H9 (cell line): ENCODE results near the gene TSSK6. TPM values are rescaled to one million over a fixed set of nuclear protein-coding genes. Genes with fewer than 3 reads are reported as not detected.

ENCODE experiments used
- DNase-seq: peaks from one replicate; pipeline ENCODE4 v3.0.0-alpha.2; 2017
- H2AFZ ChIP-seq: one replicate; pipeline ENCODE4 v1.6.1; 2013; ENCODE audit warnings: mild to moderate bottlenecking, low read length, control low read depth, moderate library complexity
- H2AK5ac ChIP-seq: 2 replicates; pipeline ENCODE4 v1.6.1; 2013; ENCODE audit warnings: low read length, control low read depth, mixed read lengths; ENCODE audit not compliant: insufficient read length
- H2BK120ac ChIP-seq: one replicate; pipeline ENCODE4 v1.6.1; 2013; ENCODE audit warnings: low read depth, mild to moderate bottlenecking, low read length, control low read depth, inconsistent platforms; ENCODE audit not compliant: poor library complexity, severe bottlenecking
- H2BK12ac ChIP-seq: 2 replicates; pipeline ENCODE4 v1.6.1; 2013; ENCODE audit warnings: low read length, control low read depth, mixed read lengths, low read depth; ENCODE audit not compliant: insufficient read length
- H2BK15ac ChIP-seq: 2 replicates; pipeline ENCODE4 v1.6.1; 2013; ENCODE audit warnings: low read depth, low read length, control low read depth
- H2BK20ac ChIP-seq: one replicate; pipeline ENCODE4 v1.6.1; 2013; ENCODE audit warnings: low read depth, mild to moderate bottlenecking, low read length, control low read depth, inconsistent platforms; ENCODE audit not compliant: poor library complexity, severe bottlenecking
- H2BK5ac ChIP-seq: 2 replicates; pipeline ENCODE4 v1.6.1; 2013; ENCODE audit warnings: low read length, control low read depth, mixed read lengths; ENCODE audit not compliant: insufficient read length
- H3K14ac ChIP-seq: 2 replicates; pipeline ENCODE4 v1.6.1; 2013; ENCODE audit warnings: low read length, control low read depth; ENCODE audit not compliant: insufficient read depth
- H3K18ac ChIP-seq: 2 replicates; pipeline ENCODE4 v1.6.1; 2013; ENCODE audit warnings: low read depth, mild to moderate bottlenecking, mixed read lengths, low read length, control low read depth; ENCODE audit not compliant: insufficient read length
- H3K23ac ChIP-seq: 2 replicates; pipeline ENCODE4 v1.6.1; 2013; ENCODE audit warnings: low read length, control low read depth, mixed read lengths, low read depth; ENCODE audit not compliant: insufficient read length
- H3K23me2 ChIP-seq: 2 replicates; pipeline ENCODE4 v1.6.1; 2013; ENCODE audit warnings: low read depth, mild to moderate bottlenecking, mixed read lengths, low read length, control low read depth; ENCODE audit not compliant: insufficient read length, poor library complexity, severe bottlenecking
- H3K27ac ChIP-seq: 2 replicates; pipeline ENCODE4 v1.5.1; 2013; ENCODE audit warnings: low read length, control low read depth, mixed read lengths, low read depth; ENCODE audit not compliant: insufficient read length
- H3K27me3 ChIP-seq: 2 replicates; pipeline ENCODE4 v1.6.1; 2013; ENCODE audit warnings: low read length, control low read depth, inconsistent platforms; ENCODE audit not compliant: insufficient read depth
- H3K4ac ChIP-seq: 2 replicates; pipeline ENCODE4 v1.6.1; 2013; ENCODE audit warnings: low read depth, mild to moderate bottlenecking, control low read depth, inconsistent platforms, low read length, moderate library complexity
- H3K4me1 ChIP-seq: 2 replicates; pipeline ENCODE4 v1.6.1; 2013; ENCODE audit warnings: low read length, control low read depth, inconsistent platforms; ENCODE audit not compliant: insufficient read depth
- H3K4me2 ChIP-seq: 2 replicates; pipeline ENCODE4 v1.6.1; 2013; ENCODE audit warnings: low read length, control low read depth, mixed read lengths; ENCODE audit not compliant: insufficient read length, insufficient read depth
- H3K56ac ChIP-seq: 2 replicates; pipeline ENCODE4 v1.6.1; 2013; ENCODE audit warnings: low read depth, mild to moderate bottlenecking, mixed read lengths, low read length, control low read depth; ENCODE audit not compliant: insufficient read length
- H3K79me1 ChIP-seq: 2 replicates; pipeline ENCODE4 v1.6.1; 2013; ENCODE audit warnings: low read depth, mild to moderate bottlenecking, moderate library complexity, low read length, control low read depth, inconsistent platforms; ENCODE audit not compliant: insufficient read depth, poor library complexity, severe bottlenecking
- H3K79me2 ChIP-seq: 2 replicates; pipeline ENCODE4 v1.6.1; 2013; ENCODE audit warnings: low read length, control low read depth, inconsistent platforms; ENCODE audit not compliant: insufficient read depth
- H3K9ac ChIP-seq: 2 replicates; pipeline ENCODE4 v1.6.1; 2013; ENCODE audit warnings: low read length, control low read depth, mixed read lengths; ENCODE audit not compliant: insufficient read length; ENCODE audit errors: extremely low read depth
- H3K9me3 ChIP-seq: one replicate; pipeline ENCODE4 v1.6.1; 2013; ENCODE audit warnings: low read depth, low read length, inconsistent platforms; ENCODE audit not compliant: control insufficient read depth
- H3T11ph ChIP-seq: one replicate; pipeline ENCODE4 v1.6.1; 2013; ENCODE audit warnings: mild to moderate bottlenecking, low read length, control low read depth, inconsistent platforms
- H4K20me1 ChIP-seq: one replicate; pipeline ENCODE4 v1.6.1; 2013; ENCODE audit not compliant: control insufficient read depth, insufficient read length, insufficient read depth
- H4K5ac ChIP-seq: 2 replicates; pipeline ENCODE4 v1.6.1; 2013; ENCODE audit warnings: low read depth, mild to moderate bottlenecking, mixed read lengths, low read length, control low read depth; ENCODE audit not compliant: insufficient read length
- H4K8ac ChIP-seq: replicated peaks from 2 replicates; pipeline ENCODE4 v1.6.1; 2013; ENCODE audit warnings: low read length, control low read depth, mixed read lengths, low read depth; ENCODE audit not compliant: insufficient read length
- H4K91ac ChIP-seq: 2 replicates; pipeline ENCODE4 v1.6.1; 2013; ENCODE audit warnings: low read depth, mild to moderate bottlenecking, moderate library complexity, mixed read lengths, low read length, control low read depth; ENCODE audit not compliant: insufficient read length
- H3K27ac Mint-ChIP-seq, 3 experiments: 2 replicates in 2 of 3; 3 replicates in 1 of 3; pipeline ENCODE4 v1.8.0; 2020 to 2021; ENCODE audit warnings: mixed read lengths in 3 of 3, mild to moderate bottlenecking in 1 of 3, moderate library complexity in 1 of 3
- H3K27me3 Mint-ChIP-seq: 2 replicates; pipeline ENCODE4 v1.8.0; 2021; ENCODE audit warnings: low read depth, mild to moderate bottlenecking, moderate library complexity, mixed read lengths
- H3K36me3 Mint-ChIP-seq, 3 experiments: 2 replicates in 2 of 3; 3 replicates in 1 of 3; pipeline ENCODE4 v1.8.0; 2020 to 2021; ENCODE audit warnings: low read depth in 3 of 3, mixed read lengths in 3 of 3; ENCODE audit not compliant: insufficient read depth in 1 of 3
- H3K4me1 Mint-ChIP-seq, 2 experiments: 2 replicates each; pipeline ENCODE4 v1.8.0; 2020; ENCODE audit warnings: mixed read lengths in 2 of 2
- H3K4me3 Mint-ChIP-seq, 2 experiments: 2 replicates in 1 of 2; 3 replicates in 1 of 2; pipeline ENCODE4 v1.8.0; 2020 to 2021; ENCODE audit warnings: mild to moderate bottlenecking in 2 of 2, mixed read lengths in 2 of 2, moderate library complexity in 1 of 2
- H3K9me3 Mint-ChIP-seq, 2 experiments: 2 replicates in 1 of 2; 3 replicates in 1 of 2; pipeline ENCODE4 v1.8.0; 2020; ENCODE audit warnings: mild to moderate bottlenecking in 2 of 2, mixed read lengths in 2 of 2, moderate library complexity in 1 of 2
- WGBS: extraction: QIAGEN DNeasy Blood & Tissue Kit; methylation state at CpG from one replicate; pipeline ENCODE4 v1.1.7; 2013; ENCODE audit warnings: missing lambda C conversion rate, low lambda C conversion rate, mixed read lengths; ENCODE audit not compliant: insufficient read length; ENCODE audit errors: extremely low coverage; 5-methylcytosine and 5-hydroxymethylcytosine counted together
- total RNA-seq: library from RNA; stranded (reverse); gene quantifications from 2 replicates; pipeline ENCODE4 v1.2.1, GENCODE V29; 2021
- TF ChIP-seq, protein P1 (sequence below): fragments of 200-600 bp; sonication (generic); conservative IDR thresholded peaks from 3 replicates; pipeline ENCODE4 v1.8.0; 2021; ENCODE audit warnings: antibody characterized with exemption, mild to moderate bottlenecking

The TSSK6 gene
- total RNA-seq, 1 experiment from 2014 or later: 2.6 TPM

DNA sequence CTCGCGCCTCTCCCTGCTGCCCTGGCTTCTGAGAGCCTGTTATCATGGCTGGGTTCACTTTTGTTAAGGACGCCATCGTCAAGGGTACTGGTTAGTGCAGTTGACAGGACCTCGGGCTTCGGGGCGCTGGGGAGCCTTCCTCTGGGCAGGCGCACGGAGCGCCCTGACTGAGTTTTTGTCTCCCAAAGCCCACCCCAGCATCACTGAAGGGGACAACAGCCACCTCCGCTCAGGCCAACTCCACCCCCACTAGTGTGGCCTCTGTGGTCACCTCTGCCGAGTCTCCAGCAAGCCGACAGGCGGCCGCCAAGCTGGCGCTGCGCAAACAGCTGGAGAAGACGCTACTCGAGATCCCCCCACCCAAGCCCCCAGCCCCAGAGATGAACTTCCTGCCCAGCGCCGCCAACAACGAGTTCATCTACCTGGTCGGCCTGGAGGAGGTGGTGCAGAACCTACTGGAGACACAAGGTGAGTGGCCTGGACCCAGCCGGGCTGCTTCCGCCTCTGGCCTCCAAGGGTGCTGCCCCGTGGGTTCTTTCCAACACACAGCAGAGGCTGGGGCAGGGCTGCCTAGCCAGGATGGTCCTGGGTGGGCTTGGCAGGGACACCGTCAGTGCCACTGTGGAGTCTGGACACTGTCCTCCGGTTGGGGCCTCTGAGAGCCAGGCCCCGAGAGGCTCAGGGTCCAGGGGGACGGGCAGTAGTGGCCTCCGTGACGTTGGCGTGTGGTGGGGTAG, 16.9 kb downstream of the TSSK6 start:
- Mint-ChIP-seq H3K9me3 (no peaks in the 10 kb centered on the region), H3K36me3 (peaks cover 47 to 91% (median 87%) of the 10 kb centered on the region in 3 experiments), H3K4me1 (peaks cover 2 to 4% of the 10 kb centered on the region in 2 experiments; a peak in 1 of 4 replicates), H3K27me3 (no peaks in the 10 kb centered on the region; the same call in 1 of the 2 replicates), H3K27ac (no peak overlapping the region; a peak in 1 of 7 replicates), H3K4me3 (no peak overlapping the region)
- Histone ChIP-seq H2BK15ac (no peak overlapping the region), H4K8ac (no peak overlapping the region), H4K5ac (no peak overlapping the region), H3T11ph (no peak overlapping the region), H3K4me1 (no peaks in the 10 kb centered on the region), H2AFZ (no peak overlapping the region), H3K4ac (no peak overlapping the region), H3K79me1 (no peaks in the 10 kb centered on the region), H3K4me2 (no peak overlapping the region), H3K9ac (no peak overlapping the region), H3K23me2 (no peaks in the 10 kb centered on the region), H3K18ac (no peak overlapping the region), H2BK120ac (no peak overlapping the region), H2BK12ac (no peak overlapping the region), H3K14ac (no peak overlapping the region), H3K27me3 (no peaks in the 10 kb centered on the region), H2BK20ac (no peak overlapping the region), H4K20me1 (no peaks in the 10 kb centered on the region), H3K23ac (no peak overlapping the region), H2BK5ac (no peak overlapping the region), H4K91ac (no peak overlapping the region), H3K56ac (no peak overlapping the region), H3K79me2 (no peaks in the 10 kb centered on the region), H3K27ac (no peak overlapping the region), H2AK5ac (no peak overlapping the region), H3K9me3 (no peaks in the 10 kb centered on the region)
- DNase-seq: no peak
- TF ChIP-seq, protein P1, sequence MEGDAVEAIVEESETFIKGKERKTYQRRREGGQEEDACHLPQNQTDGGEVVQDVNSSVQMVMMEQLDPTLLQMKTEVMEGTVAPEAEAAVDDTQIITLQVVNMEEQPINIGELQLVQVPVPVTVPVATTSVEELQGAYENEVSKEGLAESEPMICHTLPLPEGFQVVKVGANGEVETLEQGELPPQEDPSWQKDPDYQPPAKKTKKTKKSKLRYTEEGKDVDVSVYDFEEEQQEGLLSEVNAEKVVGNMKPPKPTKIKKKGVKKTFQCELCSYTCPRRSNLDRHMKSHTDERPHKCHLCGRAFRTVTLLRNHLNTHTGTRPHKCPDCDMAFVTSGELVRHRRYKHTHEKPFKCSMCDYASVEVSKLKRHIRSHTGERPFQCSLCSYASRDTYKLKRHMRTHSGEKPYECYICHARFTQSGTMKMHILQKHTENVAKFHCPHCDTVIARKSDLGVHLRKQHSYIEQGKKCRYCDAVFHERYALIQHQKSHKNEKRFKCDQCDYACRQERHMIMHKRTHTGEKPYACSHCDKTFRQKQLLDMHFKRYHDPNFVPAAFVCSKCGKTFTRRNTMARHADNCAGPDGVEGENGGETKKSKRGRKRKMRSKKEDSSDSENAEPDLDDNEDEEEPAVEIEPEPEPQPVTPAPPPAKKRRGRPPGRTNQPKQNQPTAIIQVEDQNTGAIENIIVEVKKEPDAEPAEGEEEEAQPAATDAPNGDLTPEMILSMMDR: no peak
- no CpG with 5 or more reads among the region's 33 CpGs for WGBS
